Globus pallidus (tissue), 1 donor: ENCODE results near the gene SLC35E2B.
"Not testable (repeated sequence)": the region's sequence is repeated elsewhere in the genome, so short reads cannot be mapped to it uniquely, and the experiment has no call there.

Experiments
- DNase-seq: peaks from one replicate; pipeline ENCODE4 v3.0.0-alpha.2; 2015; ENCODE audit warnings: low spot score

SLC35E2B gene

GRCh38 chr1:1638528-1638927 is 54.1 kb downstream of the SLC35E2B start:
- not testable (repeated sequence) for DNase-seq

DNA sequence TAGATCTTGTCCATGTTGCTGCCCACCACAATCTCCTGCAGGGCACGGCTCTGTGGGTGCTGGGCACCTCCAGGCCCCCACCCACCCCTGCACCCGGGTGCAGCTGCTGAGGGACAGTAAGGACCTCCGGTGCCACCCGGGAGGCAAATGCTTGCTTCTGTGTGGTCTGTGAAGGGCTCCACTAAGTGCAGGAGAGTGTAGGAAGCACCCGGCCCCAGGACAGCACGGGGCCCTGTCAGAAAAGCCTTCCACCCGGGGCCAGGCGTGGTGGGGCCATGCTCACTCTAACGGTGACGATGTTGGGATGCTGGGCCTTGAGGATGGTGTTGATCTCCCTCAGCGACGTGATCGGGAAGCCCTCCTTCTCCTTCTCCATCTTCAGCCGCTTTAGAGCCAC is 55.1 kb downstream of the SLC35E2B start:
- DNase-seq, result not testable (repeated sequence)

DNA sequence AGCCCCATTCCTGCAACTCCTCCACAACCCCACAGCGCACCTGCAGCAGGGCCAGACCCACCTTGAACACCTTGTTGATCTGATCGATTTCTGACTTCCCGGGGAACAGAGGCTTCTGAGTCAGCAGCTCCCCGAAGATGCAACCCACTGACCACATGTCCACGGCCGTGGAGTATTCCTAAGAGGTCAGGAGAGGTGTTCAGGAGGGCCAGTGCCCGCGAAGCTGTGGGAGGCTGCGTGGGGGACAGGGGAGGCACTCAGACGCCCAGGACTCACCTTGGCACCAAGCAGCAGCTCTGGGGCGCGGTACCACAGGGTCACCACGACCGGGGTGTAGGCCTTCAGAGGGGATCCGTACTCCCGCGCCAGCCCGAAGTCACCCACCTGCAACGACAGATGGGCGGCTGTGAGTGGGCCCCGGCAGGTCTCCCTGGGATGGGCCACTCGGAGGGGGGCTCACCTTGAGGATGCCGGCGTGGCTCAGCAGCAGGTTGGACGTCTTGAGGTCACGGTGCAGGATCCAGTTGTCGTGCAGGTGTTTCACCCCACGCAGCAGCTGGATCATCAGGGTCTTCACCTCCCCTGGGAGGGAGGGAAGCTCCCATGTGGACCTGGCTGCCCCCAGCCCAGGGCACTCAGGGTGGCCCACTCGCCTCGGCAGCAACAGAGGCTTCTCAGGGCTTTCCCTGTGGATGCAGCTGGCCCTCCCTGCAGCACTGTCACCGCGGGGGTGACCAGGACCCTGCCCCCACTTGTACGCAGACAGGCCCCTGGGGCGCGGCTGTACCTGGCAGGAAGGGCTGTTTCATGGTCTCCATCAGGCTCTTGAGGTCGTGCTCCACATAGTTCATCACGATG is 55.7 kb downstream of the SLC35E2B start:
- DNase-seq, result not testable (repeated sequence)

DNA sequence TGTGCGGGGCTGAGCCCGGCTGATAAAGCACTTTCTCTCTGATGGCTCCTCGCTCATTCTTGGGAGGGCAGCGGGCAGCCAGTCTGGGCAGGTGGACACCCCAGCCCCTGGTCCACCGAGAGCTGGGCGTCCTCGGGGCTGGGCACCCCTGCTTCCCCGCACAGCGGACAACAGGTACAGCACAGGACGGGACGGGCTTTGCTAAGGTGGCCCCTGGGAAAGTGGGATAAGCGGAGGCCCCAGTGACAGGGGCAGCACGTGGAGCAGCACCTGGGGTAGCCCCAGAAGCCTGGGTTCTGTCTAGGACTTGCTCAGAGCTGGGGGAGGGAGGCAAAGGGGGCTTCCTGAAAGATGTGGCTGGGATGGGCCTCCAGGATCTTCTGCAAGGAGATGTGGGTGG is 58.0 kb downstream of the SLC35E2B start:
- not testable (repeated sequence) for DNase-seq

- DNase-seq, result not testable (repeated sequence)
Observed at GRCh38 chr1:1633409-1633808, 59.2 kb downstream of the SLC35E2B start.

DNA sequence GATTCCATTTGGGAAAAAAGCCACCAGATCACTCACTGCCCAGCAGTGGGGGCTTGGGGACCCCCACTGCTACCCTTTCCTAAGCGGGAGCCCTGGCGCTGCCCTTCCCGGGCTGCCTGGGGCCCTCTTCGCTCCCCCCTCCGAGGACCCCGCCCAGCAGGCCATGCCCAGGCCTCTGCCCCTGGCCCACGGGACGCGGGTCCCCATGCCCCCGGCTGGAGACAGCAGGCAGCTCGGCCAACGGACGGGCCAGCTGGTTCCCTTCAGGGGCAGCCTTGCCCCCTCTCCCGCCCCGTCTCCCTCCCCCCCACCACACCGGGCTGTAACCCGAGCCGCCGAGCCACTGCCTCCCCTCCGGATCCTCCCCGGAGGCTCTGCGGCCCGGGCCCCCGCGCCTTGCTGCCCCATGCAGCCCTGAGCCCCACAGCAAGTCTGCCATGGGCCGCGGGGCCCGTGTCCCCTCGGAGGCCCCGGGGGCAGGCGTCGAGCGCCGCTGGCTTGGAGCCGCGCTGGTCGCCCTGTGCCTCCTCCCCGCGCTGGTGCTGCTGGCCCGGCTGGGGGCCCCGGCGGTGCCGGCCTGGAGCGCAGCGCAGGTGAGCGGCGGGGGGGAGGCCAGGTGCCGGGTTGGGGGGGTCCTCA is 60.7 kb downstream of the SLC35E2B start, which contains the start of gene MMP23B:
Gene MMP23B, plus strand, starts transcription at position 392 of the 639 bp plus-strand sequence. Its CDS starts 46 bp downstream, at position 438.
- DNase-seq, result no peak

DNA sequence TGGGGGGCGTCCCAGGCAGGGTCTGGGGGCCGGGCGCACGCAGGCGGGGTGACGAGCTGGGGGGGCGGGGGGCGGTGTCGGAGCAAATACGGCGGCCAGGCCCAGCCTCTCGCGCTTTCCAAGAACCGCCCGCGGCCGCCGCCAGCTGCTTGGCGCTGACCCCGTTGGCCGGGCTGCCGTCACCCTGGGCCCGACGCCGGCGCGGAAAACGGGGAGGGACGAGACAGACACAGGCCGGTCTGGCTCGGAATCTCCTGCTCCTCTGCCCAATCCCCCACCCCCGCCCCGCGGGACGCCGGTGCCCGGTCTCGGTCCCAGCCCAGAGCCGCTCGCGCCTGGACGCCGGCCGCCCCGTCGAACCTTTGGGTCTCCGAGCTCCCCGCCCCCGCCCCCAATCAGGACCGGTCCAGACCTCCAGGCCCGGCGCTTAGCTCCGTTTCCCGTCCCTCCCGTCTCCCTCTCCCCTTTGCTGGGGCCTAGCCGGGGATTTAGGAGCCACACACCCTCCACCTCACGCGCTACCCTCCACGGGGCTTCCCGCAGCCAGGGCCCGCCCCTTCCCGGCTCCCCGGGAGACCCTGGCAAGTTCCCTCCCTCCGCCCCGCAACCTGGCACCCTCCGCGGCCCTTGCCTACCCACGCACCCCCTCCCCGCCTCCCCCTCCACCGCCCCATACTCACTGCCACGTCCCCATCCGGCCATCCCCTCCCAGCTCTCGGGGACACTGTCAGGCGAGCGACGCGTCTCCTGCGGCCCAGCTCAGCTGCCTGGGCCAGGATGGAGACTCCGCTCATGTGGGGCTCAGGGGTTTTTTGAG is 61.4 kb downstream of the SLC35E2B start:
- DNase-seq, result peak; percentile 33

DNA sequence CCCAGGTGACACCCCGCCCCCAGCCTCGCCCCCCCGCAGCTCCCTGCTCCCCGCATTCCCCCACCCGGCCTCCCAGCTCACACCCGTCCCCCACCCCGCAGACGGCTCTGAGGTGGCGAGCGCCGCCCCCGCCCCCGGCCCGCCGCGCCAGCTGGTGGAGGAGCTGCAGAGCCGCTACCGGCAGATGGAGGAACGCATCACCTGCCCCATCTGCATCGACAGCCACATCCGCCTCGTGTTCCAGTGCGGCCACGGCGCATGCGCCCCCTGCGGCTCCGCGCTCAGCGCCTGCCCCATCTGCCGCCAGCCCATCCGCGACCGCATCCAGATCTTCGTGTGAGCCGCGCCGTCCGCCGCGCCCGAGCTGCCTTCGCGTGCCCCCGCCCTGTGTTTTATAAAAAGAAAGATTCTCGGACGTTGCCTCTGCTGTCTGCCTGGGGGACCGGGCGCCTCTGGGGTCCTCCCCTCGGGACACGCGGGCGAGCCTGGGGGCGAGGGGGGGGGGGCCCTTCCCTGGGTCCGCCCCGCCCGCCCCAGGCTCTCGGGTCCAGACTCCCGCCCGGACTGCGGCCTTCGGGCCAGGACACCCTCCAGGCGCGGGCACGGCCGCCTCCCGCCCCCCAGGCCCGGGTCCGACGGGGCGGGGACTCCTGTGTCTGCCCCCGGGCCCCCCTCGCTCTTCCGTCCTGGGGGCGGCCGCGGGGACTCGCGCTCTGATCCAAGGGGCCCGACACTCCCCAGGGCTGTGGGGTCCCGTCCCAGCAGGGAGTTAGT is 62.2 kb downstream of the SLC35E2B start:
- no peak for DNase-seq

DNA sequence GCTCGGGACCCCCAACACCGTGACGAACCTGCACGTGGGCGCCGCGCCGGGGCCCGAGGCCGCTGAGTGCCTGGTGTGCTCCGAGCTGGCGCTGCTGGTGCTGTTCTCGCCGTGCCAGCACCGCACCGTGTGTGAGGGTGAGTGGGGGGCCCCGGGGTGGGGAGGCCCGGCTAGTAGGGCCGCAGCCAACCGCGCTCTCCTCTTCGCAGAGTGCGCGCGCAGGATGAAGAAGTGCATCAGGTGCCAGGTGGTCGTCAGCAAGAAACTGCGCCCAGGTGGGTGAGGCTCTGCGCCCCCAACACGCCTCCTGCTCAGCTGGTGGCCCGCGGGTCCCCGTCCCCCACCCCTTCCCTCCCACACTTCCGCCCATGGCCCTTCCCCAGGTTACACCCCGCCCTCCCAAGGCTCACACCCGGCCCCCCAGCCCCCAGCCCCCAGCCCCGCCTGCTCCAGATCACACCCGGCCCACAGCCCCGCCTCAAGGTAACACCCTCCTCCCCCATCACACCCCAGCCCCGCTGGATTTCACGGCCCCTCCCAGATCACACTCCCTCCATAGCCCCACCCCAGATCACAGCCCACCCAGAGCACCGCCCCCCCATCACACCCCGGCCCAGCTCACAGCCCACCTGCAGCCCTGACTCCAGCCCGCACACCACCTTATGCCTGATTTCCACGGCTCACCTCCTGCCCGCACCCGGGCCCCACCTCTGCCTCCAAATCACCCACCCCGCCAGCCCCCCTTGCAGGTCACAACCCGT is 63.0 kb downstream of the SLC35E2B start:
- no peak for DNase-seq

- DNase-seq, result no peak
Observed at GRCh38 chr1:1628754-1629429, 63.7 kb downstream of the SLC35E2B start.

DNA sequence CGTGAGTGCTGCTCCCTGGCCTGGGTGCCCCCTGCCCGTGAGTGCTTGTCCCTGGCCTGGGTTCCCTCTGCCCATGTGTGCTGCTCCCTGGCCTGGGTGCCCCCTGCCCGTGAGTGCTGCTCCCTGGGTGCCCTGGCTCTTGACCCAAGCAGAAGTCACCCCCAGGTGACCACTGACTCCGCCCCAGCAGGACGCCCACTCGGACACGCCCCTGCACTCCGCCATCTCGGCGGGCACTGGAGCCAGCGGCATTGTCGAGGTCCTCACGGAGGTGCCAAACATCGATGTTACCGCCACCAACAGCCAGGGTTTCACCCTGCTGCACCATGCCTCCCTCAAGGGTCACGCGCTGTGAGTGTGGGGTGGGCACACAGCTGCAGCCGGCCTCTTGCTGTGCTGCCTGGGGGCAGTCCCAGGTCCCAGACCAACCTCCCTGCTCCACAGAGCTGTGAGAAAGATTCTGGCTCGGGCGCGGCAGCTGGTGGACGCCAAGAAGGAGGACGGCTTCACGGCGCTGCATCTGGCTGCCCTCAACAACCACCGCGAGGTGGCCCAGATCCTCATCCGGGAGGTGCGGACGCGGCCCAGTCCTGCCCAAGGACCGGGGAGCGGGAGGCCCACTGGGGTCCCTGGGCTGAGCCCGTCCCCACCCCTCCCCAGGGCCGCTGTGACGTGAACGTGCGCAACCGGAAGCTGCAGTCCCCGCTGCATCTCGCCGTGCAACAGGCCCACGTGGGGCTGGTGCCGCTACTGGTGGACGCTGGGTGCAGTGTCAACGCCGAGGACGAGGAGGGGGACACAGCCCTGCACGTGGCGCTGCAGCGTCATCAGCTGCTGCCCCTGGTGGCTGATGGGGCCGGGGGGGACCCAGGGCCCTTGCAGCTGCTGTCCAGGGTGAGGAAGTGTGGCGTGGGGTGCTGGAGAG is 64.5 kb downstream of the SLC35E2B start:
- DNase-seq, result no peak

GRCh38 chr1:1627261-1627828 is 65.2 kb downstream of the SLC35E2B start:
- DNase-seq, result no peak

- DNase-seq, result no peak
Observed at GRCh38 chr1:1626207-1627141, 66.1 kb downstream of the SLC35E2B start.

- no peak for DNase-seq
Observed at GRCh38 chr1:1625824-1626206, 66.8 kb downstream of the SLC35E2B start.

GRCh38 chr1:1625404-1625775 is 67.2 kb downstream of the SLC35E2B start:
- DNase-seq, result no peak

- no peak for DNase-seq
Observed at GRCh38 chr1:1624443-1625403, 67.9 kb downstream of the SLC35E2B start.
